ENCODE measurements around the gene KNTC1.

DNA sequence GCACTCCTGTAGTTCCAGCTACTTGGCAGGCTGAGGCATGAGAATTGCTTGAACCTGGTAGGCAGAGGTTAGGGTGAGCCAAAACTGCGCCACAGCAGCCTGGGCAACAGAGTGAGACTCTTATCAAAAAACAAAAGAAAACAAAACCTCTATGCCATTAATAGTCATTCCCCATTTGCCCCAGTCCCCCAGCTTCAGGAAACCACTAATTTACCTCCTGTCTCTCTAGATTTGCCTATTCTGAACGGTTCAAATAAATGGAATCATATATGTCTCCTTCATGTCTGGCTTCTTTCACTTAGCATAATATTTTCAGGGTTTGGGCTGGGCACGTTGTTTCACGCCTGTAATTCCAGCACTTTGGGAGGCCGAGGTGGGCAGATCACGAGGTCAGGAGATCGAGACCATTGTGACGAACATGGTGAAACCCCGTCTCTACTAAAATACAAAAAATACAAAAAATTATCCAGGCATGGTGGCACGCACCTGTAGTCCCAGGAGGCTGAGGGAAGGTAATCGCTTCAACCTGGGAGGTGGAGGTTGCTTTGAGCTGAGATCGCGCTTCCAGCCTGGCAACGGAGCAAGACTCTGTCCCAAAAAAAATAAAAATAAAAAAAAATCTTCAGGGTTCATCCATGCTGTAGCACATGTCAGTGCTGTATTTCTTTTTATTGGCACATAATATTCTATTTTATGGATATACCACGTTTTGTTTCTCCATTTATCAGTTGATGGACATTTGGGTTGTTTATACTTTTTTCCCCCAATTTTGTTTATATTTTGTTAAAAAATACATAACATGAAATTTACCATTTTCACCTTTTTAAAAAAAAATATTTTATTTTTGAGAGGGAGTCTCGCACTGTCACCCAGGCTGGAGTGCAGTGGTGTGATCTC, 31.9 kb downstream of the KNTC1 start:
- TF ChIP-seq SNRNP70 (IDR thresholded peaks at IDR 0.05; ENCODE audit: low read depth, low read length) (no peak), TP53 (CRISPR knock-in tag; conservative IDR thresholded peaks at IDR 0.05) (no peak), POLR2AphosphoS2 (IDR thresholded peaks at IDR 0.05; ENCODE audit: low read depth, low read length) (no peak), CAMTA2 (CRISPR knock-in tag; IDR thresholded peaks at IDR 0.05; ENCODE audit: borderline replicate concordance) (no peak), ZNF446 (CRISPR knock-in tag; IDR thresholded peaks at IDR 0.05) (no peak), CEBPG (CRISPR knock-in tag; IDR thresholded peaks at IDR 0.05) (no peak), POLR2AphosphoS5 (IDR thresholded peaks at IDR 0.05; ENCODE audit: low read depth, low read length) (no peak), NBN (conservative IDR thresholded peaks at IDR 0.05) (no peak)
- TF ChIP-seq, protein P1, sequence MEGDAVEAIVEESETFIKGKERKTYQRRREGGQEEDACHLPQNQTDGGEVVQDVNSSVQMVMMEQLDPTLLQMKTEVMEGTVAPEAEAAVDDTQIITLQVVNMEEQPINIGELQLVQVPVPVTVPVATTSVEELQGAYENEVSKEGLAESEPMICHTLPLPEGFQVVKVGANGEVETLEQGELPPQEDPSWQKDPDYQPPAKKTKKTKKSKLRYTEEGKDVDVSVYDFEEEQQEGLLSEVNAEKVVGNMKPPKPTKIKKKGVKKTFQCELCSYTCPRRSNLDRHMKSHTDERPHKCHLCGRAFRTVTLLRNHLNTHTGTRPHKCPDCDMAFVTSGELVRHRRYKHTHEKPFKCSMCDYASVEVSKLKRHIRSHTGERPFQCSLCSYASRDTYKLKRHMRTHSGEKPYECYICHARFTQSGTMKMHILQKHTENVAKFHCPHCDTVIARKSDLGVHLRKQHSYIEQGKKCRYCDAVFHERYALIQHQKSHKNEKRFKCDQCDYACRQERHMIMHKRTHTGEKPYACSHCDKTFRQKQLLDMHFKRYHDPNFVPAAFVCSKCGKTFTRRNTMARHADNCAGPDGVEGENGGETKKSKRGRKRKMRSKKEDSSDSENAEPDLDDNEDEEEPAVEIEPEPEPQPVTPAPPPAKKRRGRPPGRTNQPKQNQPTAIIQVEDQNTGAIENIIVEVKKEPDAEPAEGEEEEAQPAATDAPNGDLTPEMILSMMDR (CRISPR knock-in tag; IDR thresholded peaks at IDR 0.05), result no peak
- TF ChIP-seq, protein P2, sequence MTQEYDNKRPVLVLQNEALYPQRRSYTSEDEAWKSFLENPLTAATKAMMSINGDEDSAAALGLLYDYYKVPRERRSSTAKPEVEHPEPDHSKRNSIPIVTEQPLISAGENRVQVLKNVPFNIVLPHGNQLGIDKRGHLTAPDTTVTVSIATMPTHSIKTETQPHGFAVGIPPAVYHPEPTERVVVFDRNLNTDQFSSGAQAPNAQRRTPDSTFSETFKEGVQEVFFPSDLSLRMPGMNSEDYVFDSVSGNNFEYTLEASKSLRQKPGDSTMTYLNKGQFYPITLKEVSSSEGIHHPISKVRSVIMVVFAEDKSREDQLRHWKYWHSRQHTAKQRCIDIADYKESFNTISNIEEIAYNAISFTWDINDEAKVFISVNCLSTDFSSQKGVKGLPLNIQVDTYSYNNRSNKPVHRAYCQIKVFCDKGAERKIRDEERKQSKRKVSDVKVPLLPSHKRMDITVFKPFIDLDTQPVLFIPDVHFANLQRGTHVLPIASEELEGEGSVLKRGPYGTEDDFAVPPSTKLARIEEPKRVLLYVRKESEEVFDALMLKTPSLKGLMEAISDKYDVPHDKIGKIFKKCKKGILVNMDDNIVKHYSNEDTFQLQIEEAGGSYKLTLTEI (CRISPR knock-in tag; conservative IDR thresholded peaks at IDR 0.05), result no peak
- TF ChIP-seq, protein P3, sequence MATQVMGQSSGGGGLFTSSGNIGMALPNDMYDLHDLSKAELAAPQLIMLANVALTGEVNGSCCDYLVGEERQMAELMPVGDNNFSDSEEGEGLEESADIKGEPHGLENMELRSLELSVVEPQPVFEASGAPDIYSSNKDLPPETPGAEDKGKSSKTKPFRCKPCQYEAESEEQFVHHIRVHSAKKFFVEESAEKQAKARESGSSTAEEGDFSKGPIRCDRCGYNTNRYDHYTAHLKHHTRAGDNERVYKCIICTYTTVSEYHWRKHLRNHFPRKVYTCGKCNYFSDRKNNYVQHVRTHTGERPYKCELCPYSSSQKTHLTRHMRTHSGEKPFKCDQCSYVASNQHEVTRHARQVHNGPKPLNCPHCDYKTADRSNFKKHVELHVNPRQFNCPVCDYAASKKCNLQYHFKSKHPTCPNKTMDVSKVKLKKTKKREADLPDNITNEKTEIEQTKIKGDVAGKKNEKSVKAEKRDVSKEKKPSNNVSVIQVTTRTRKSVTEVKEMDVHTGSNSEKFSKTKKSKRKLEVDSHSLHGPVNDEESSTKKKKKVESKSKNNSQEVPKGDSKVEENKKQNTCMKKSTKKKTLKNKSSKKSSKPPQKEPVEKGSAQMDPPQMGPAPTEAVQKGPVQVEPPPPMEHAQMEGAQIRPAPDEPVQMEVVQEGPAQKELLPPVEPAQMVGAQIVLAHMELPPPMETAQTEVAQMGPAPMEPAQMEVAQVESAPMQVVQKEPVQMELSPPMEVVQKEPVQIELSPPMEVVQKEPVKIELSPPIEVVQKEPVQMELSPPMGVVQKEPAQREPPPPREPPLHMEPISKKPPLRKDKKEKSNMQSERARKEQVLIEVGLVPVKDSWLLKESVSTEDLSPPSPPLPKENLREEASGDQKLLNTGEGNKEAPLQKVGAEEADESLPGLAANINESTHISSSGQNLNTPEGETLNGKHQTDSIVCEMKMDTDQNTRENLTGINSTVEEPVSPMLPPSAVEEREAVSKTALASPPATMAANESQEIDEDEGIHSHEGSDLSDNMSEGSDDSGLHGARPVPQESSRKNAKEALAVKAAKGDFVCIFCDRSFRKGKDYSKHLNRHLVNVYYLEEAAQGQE (IDR thresholded peaks at IDR 0.05; ENCODE audit: borderline replicate concordance in 1 of 2, low read depth in 1 of 2, low read length in 2 of 2), result no peak

Data from HepG2 (cell line).